Endodermal cell (in vitro differentiated cells): ENCODE data around the gene LMX1B. TPM values are rescaled to one million over a fixed set of nuclear protein-coding genes. Genes with fewer than 3 reads are reported as not detected.

Experiments used
- DNase-seq: peaks from one replicate; pipeline ENCODE4 v3.0.0-alpha.2; 2017
- H3K27ac ChIP-seq: 2 replicates; pipeline ENCODE4 v1.5.1; 2013; ENCODE audit warnings: mild to moderate bottlenecking, low read depth, low read length, moderate library complexity
- H3K27me3 ChIP-seq: 2 replicates; pipeline ENCODE4 v1.6.1; 2013; ENCODE audit warnings: mild to moderate bottlenecking, low read length, moderate library complexity; ENCODE audit not compliant: insufficient read depth, control insufficient read depth, poor library complexity, severe bottlenecking
- H3K36me3 ChIP-seq: 2 replicates; pipeline ENCODE4 v1.7.0; 2013; ENCODE audit warnings: mild to moderate bottlenecking, low read length, moderate library complexity; ENCODE audit not compliant: control insufficient read depth, insufficient read depth
- H3K4me1 ChIP-seq: one replicate; pipeline ENCODE4 v1.7.0; 2013; ENCODE audit warnings: low read length; ENCODE audit not compliant: control insufficient read depth, insufficient read depth
- H3K4me3 ChIP-seq: 2 replicates; pipeline ENCODE4 v1.5.1; 2013; ENCODE audit warnings: mild to moderate bottlenecking, low read length, moderate library complexity
- H3K9ac ChIP-seq: 2 replicates; pipeline ENCODE4 v1.6.1; 2013; ENCODE audit warnings: mild to moderate bottlenecking, low read length, moderate library complexity; ENCODE audit not compliant: poor library complexity, severe bottlenecking; ENCODE audit errors: extremely low read depth
- H3K9me3 ChIP-seq: 2 replicates; pipeline ENCODE4 v1.6.1; 2013; ENCODE audit warnings: mild to moderate bottlenecking, low read length, moderate library complexity; ENCODE audit not compliant: control insufficient read depth
- H3K27ac Mint-ChIP-seq: 2 replicates; pipeline ENCODE4 v1.8.0; 2020; ENCODE audit warnings: mixed read lengths
- H3K27me3 Mint-ChIP-seq: 2 replicates; pipeline ENCODE4 v1.8.0; 2021; ENCODE audit warnings: mild to moderate bottlenecking, mixed read lengths; ENCODE audit not compliant: insufficient read depth
- H3K36me3 Mint-ChIP-seq: 2 replicates; pipeline ENCODE4 v1.8.0; 2020; ENCODE audit warnings: low read depth, mixed read lengths
- H3K4me1 Mint-ChIP-seq: 2 replicates; pipeline ENCODE4 v1.8.0; 2020; ENCODE audit warnings: mixed read lengths
- H3K4me3 Mint-ChIP-seq: 2 replicates; pipeline ENCODE4 v1.8.0; 2020; ENCODE audit warnings: mild to moderate bottlenecking, moderate library complexity, mixed read lengths
- H3K9me3 Mint-ChIP-seq: 2 replicates; pipeline ENCODE4 v1.8.0; 2020; ENCODE audit warnings: mild to moderate bottlenecking, mixed read lengths
- CTCF ChIP-seq: fragments of 200-600 bp; sonication (generic); conservative IDR thresholded peaks from 2 replicates; pipeline ENCODE4 v1.5.0; 2021; ENCODE audit warnings: antibody characterized with exemption, mild to moderate bottlenecking
- WGBS, 2 experiments: methylation state at CpG; one replicate each; pipeline versions ENCODE4 v1.1.5 to v1.1.7; 2013; ENCODE audit warnings: missing lambda C conversion rate in 2 of 2, mixed read lengths in 1 of 2; ENCODE audit not compliant: insufficient coverage in 1 of 2, insufficient read length in 1 of 2; 5-methylcytosine and 5-hydroxymethylcytosine counted together
- total RNA-seq, 2 donors: library from RNA; stranded (reverse); fragmentation: NEBNext Ultra II Directional in 1 of 2; extraction: Animal tissue kit (Norgen Biotek cat#: 25700) in 1 of 2; gene quantifications; 2 replicates in 1 of 2; 3 replicates in 1 of 2; pipeline ENCODE4 v1.2.1, GENCODE V29; 2021

Gene LMX1B
- total RNA-seq, 2 donors from 2014 or later = 11.1 to 11.4 TPM

GRCh38 chr9:126678989-126679388, 65.3 kb downstream of the LMX1B start:
- peaks cover 22% of the 10 kb centered on the region for H3K4me1 ChIP-seq
- H3K27me3 ChIP-seq = peaks cover 73% of the 10 kb centered on the region
- H3K9ac ChIP-seq = no peak overlapping the region
- no peak overlapping the region for H3K4me3 Mint-ChIP-seq
- no peak overlapping the region for H3K27ac ChIP-seq
- no peaks in the 10 kb centered on the region for H3K36me3 ChIP-seq
- H3K9me3 Mint-ChIP-seq = no peaks in the 10 kb centered on the region
- H3K36me3 Mint-ChIP-seq = no peaks in the 10 kb centered on the region
- H3K27me3 Mint-ChIP-seq = peaks cover 77% of the 10 kb centered on the region
- 95 to 98% methylated on average over 4 of the region's 4 CpGs for WGBS, 2 experiments
- DNase-seq = no peak
- peaks cover 43% of the 10 kb centered on the region for H3K4me1 Mint-ChIP-seq
- no peaks in the 10 kb centered on the region for H3K9me3 ChIP-seq
- H3K4me3 ChIP-seq = no peak overlapping the region
- peak; percentile 64 for TF ChIP-seq CTCF
- H3K27ac Mint-ChIP-seq = no peak overlapping the region

- Mint-ChIP-seq H3K4me1 (peaks cover 26% of the 10 kb centered on the region), H3K4me3 (no peak overlapping the region), H3K27me3 (peaks cover 84% of the 10 kb centered on the region), H3K9me3 (no peaks in the 10 kb centered on the region), H3K27ac (no peak overlapping the region), H3K36me3 (no peaks in the 10 kb centered on the region)
- TF ChIP-seq CTCF = peak; percentile 14
- H3K27me3 ChIP-seq = peaks cover 91% of the 10 kb centered on the region
- no peak overlapping the region for H3K4me3 ChIP-seq
- H3K9ac ChIP-seq = no peak overlapping the region
- no peaks in the 10 kb centered on the region for H3K9me3 ChIP-seq
- H3K27ac ChIP-seq = no peak overlapping the region
- peaks cover 12% of the 10 kb centered on the region for H3K4me1 ChIP-seq
- no peaks in the 10 kb centered on the region for H3K36me3 ChIP-seq
- peak; percentile 65 for DNase-seq
- 75 to 81% methylated on average over 4 to 7 of the region's 7 CpGs for WGBS, 2 experiments
These were observed 67.6 kb downstream of the LMX1B start for GRCh38 chr9:126681336-126681735.

- H3K27me3 ChIP-seq = peaks cover 98% of the 10 kb centered on the region
- H3K4me3 Mint-ChIP-seq = no peak overlapping the region
- peaks cover 6% of the 10 kb centered on the region for H3K4me1 ChIP-seq
- peaks cover 91% of the 10 kb centered on the region for H3K27me3 Mint-ChIP-seq
- no peak overlapping the region for H3K27ac ChIP-seq
- 37 to 57% methylated on average over 6 to 24 of the region's 24 CpGs for WGBS, 2 experiments
- TF ChIP-seq CTCF = no peak
- no peak overlapping the region for H3K27ac Mint-ChIP-seq
- H3K9me3 Mint-ChIP-seq = no peaks in the 10 kb centered on the region
- no peaks in the 10 kb centered on the region for H3K36me3 ChIP-seq
- H3K36me3 Mint-ChIP-seq = no peaks in the 10 kb centered on the region
- no peak overlapping the region for H3K4me3 ChIP-seq
- no peaks in the 10 kb centered on the region for H3K9me3 ChIP-seq
- peak; percentile 66 for DNase-seq
- H3K9ac ChIP-seq = no peak overlapping the region
- peaks cover 22% of the 10 kb centered on the region for H3K4me1 Mint-ChIP-seq
These were observed 68.5 kb downstream of the LMX1B start for GRCh38 chr9:126682113-126682810.
